Memory B cell (primary cell): ENCODE measurements around the gene CALN1.

ENCODE experiments used
- ATAC-seq: fragments of 150-1000 bp; cut with Tn5 transposase; 2 replicates; pipeline ENCODE4 v1.10.0; 2021; ENCODE audit warnings: low read depth, mild to moderate bottlenecking, moderate library complexity
- DNase-seq, 2 donors: peaks; one replicate each; pipeline ENCODE4 v3.0.0; 2022; ENCODE audit warnings: low spot score in 2 of 2
- H3K27ac Mint-ChIP-seq: one replicate; pipeline ENCODE4 v1.8.0; 2022; ENCODE audit warnings: mild to moderate bottlenecking, moderate library complexity, mixed read lengths
- H3K27me3 Mint-ChIP-seq: one replicate; pipeline ENCODE4 v1.8.0; 2022; ENCODE audit warnings: mixed read lengths
- H3K36me3 Mint-ChIP-seq: one replicate; pipeline ENCODE4 v1.8.0; 2022; ENCODE audit warnings: mild to moderate bottlenecking, mixed read lengths
- H3K4me1 Mint-ChIP-seq: one replicate; pipeline ENCODE4 v1.8.0; 2022; ENCODE audit warnings: mixed read lengths
- H3K4me3 Mint-ChIP-seq: one replicate; pipeline ENCODE4 v1.8.0; 2022; ENCODE audit warnings: mild to moderate bottlenecking, moderate library complexity, mixed read lengths
- H3K9me3 Mint-ChIP-seq: one replicate; pipeline ENCODE4 v1.8.0; 2022; ENCODE audit warnings: mixed read lengths

CALN1 gene

DNA sequence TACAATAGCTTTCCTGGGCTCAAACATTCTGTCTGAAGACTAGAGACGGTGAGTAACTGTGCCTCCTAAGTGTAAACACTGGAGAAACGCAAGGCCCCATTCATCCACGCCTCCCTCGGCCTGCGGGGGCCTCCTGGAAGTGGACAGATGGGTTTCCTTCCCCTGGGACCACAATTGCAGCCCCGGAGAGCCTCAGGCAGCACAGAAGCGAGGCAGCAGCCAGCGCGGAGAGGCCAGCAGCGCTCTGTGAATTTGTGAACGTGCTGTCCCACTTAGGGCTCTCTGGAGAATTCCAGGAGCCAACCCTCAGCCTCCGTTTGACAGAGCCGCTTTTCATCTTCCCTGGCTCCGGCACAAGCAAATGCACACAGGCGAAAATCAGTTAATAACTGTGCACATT is 23.2 kb upstream of the CALN1 start:
- H3K27me3 Mint-ChIP-seq: no peaks in the 10 kb centered on the region
- peaks cover 3% of the 10 kb centered on the region for H3K9me3 Mint-ChIP-seq
- no peak overlapping the region for H3K4me3 Mint-ChIP-seq
- ATAC-seq: no peak
- no peaks in the 10 kb centered on the region for H3K4me1 Mint-ChIP-seq
- no peaks in the 10 kb centered on the region for H3K36me3 Mint-ChIP-seq
- DNase-seq: no peak
- H3K27ac Mint-ChIP-seq: no peak overlapping the region

DNA sequence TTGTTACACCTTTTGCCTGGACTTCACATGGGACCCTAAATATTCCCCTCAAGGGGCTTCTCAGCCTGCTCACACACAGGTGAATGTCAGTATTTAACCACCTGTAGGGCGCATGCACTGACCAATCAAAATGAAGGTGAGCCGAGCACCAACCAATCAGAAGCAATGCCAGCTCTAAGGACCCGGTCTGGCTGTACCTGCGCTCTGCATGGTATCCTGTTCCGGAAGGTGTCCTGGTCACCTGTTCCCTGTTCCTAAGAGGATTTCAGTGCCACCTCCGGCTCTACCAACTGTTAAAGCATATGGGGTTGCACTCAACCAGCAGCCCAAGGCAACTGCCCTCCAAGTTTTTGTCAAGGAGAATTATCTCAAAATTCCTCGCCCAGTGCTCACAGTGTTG is 18.4 kb upstream of the CALN1 start:
- Mint-ChIP-seq H3K36me3 (peaks cover 2% of the 10 kb centered on the region), H3K27me3 (peaks cover 2% of the 10 kb centered on the region), H3K4me3 (no peak overlapping the region), H3K9me3 (peaks cover 1% of the 10 kb centered on the region), H3K4me1 (no peaks in the 10 kb centered on the region), H3K27ac (no peak overlapping the region)
- DNase-seq: no peak
- ATAC-seq: no peak

DNA sequence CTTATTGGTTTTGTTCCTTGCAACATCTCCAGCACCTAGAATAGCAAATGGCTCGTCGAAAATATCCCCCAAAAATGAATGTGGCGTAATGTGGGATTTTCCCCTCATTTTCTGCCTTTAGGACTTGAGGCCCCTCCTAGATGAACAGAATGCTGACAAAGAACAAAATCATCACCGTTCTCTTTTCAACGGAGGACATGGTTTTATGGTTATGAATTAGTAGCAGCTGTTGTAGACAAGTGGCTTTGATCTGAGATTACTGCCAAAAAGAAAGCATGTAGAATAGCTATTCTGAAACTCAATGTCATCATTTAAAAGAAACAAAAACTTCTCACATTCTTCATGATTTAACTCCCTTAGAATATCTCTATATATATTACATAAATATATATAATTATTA is 17.2 kb upstream of the CALN1 start:
- Mint-ChIP-seq H3K27ac (no peak overlapping the region), H3K4me3 (no peak overlapping the region), H3K9me3 (peaks cover 1% of the 10 kb centered on the region), H3K27me3 (peaks cover 2% of the 10 kb centered on the region), H3K36me3 (peaks cover 2% of the 10 kb centered on the region), H3K4me1 (no peaks in the 10 kb centered on the region)
- DNase-seq (no peak), ATAC-seq (no peak)

DNA sequence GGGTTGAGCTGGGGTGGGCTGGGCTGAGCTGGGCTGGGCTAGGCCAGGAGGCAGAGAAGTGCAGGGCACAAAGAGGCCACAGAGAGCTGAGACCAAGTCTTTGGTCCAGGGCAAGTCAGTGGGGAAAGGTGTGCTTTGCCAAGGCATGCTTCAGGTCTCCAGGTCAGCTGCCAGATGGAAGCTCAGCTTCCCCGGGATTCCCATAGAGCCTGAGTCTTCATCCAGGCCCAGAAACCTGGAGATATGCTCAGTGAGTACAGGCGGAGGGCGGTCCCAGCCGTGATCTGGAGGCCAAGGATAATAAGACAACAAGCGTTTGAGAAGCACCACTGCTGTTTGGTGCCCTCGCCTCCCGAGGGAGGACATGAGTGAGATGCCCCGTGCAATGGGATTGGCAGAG is 4.7 kb upstream of the CALN1 start:
- H3K4me3 Mint-ChIP-seq: no peak overlapping the region
- no peaks in the 10 kb centered on the region for H3K36me3 Mint-ChIP-seq
- no peak overlapping the region for H3K27ac Mint-ChIP-seq

DNA sequence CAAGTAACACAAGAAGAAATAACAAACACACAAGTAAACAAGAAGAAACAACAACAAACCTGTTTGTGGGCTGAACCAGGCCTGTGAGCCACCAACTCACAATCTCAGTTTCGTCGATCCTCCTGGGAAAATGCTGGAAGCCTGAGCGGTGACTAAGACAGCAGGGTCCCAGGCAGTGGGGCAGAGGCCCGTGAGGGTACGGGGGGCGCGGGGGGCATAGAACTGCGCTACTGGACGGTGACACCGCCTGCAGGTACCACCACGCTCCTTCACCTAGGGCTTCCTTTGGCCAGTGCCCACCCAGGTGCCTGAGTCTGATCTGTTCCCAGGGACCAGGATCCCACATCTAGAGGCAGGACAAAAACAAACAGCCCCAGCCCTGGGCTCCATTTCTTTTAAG is 3.4 kb upstream of the CALN1 start:
- Mint-ChIP-seq H3K27me3 (no peaks in the 10 kb centered on the region), H3K9me3 (no peaks in the 10 kb centered on the region), H3K4me1 (no peaks in the 10 kb centered on the region), H3K4me3 (no peak overlapping the region), H3K36me3 (no peaks in the 10 kb centered on the region), H3K27ac (no peak overlapping the region)
- no peak for ATAC-seq
- no peak for DNase-seq

More for the DNA sequence above, 4.7 kb upstream of the CALN1 start:
- no peaks in the 10 kb centered on the region for H3K27me3 Mint-ChIP-seq
- ATAC-seq: no peak
- DNase-seq: no peak
- H3K9me3 Mint-ChIP-seq: peaks cover 1% of the 10 kb centered on the region
- H3K4me1 Mint-ChIP-seq: no peaks in the 10 kb centered on the region

DNA sequence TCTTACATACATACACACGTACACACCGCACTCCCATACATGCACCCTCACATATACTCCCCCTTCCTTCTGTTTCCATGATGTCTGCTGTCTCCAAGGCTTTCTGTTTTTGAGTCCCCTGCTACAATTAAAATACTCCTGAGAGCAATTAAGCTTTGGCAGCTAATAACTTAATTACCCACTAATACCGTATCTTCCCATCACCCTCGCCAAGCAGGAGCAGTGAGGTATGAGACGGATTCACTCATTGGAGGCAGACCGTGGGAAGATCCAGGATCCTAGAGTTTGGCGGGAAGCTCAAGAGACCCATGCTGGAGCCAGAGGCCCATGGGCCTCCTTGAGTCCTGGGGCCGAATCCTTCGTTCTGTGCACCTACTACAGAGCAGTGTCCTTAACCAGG is 1.7 kb upstream of the CALN1 start:
- Mint-ChIP-seq H3K4me3 (no peak overlapping the region), H3K4me1 (no peaks in the 10 kb centered on the region), H3K36me3 (no peaks in the 10 kb centered on the region), H3K27ac (no peak overlapping the region), H3K27me3 (no peaks in the 10 kb centered on the region), H3K9me3 (no peaks in the 10 kb centered on the region)
- no peak for DNase-seq
- no peak for ATAC-seq

DNA sequence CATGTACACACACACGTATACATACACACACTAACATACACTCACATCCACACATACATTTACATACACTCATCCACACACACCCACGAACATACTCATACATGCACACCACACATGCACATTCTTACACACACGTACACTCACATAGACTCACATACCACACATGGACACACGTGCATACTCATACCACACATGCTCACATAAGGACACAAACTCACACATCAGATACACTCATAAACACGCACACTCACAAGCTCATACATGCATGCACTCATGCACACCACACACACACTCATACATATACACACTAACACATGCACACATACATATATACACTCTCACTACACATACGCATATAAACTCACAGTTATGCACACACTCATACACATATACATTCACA is 1.2 kb upstream of the CALN1 start:
- Mint-ChIP-seq H3K27me3 (no peaks in the 10 kb centered on the region), H3K27ac (no peak overlapping the region), H3K9me3 (no peaks in the 10 kb centered on the region), H3K36me3 (no peaks in the 10 kb centered on the region), H3K4me3 (no peak overlapping the region), H3K4me1 (no peaks in the 10 kb centered on the region)
- DNase-seq: no peak
- no peak for ATAC-seq

GRCh38 chr7:72411419-72411818 is 719 bp downstream of the CALN1 start:
- Mint-ChIP-seq H3K27me3 (no peaks in the 10 kb centered on the region), H3K36me3 (no peaks in the 10 kb centered on the region), H3K27ac (no peak overlapping the region), H3K9me3 (no peaks in the 10 kb centered on the region), H3K4me1 (no peaks in the 10 kb centered on the region), H3K4me3 (no peak overlapping the region)
- ATAC-seq (no peak), DNase-seq (no peak)

GRCh38 chr7:72409638-72410015 is 2.5 kb downstream of the CALN1 start:
- ATAC-seq: no peak
- H3K4me3 Mint-ChIP-seq: no peak overlapping the region

GRCh38 chr7:72408966-72409637 is 3.0 kb downstream of the CALN1 start:
- no peak overlapping the region for H3K27ac Mint-ChIP-seq
- no peaks in the 10 kb centered on the region for H3K36me3 Mint-ChIP-seq
- DNase-seq: no peak
- no peaks in the 10 kb centered on the region for H3K27me3 Mint-ChIP-seq
- no peak overlapping the region for H3K4me3 Mint-ChIP-seq
- H3K4me1 Mint-ChIP-seq: no peaks in the 10 kb centered on the region
- no peak for ATAC-seq
- no peaks in the 10 kb centered on the region for H3K9me3 Mint-ChIP-seq

More at GRCh38 chr7:72409638-72410015, 2.5 kb downstream of the CALN1 start:
- Mint-ChIP-seq H3K9me3 (no peaks in the 10 kb centered on the region), H3K27me3 (no peaks in the 10 kb centered on the region), H3K4me1 (no peaks in the 10 kb centered on the region), H3K27ac (no peak overlapping the region), H3K36me3 (no peaks in the 10 kb centered on the region)
- no peak for DNase-seq

DNA sequence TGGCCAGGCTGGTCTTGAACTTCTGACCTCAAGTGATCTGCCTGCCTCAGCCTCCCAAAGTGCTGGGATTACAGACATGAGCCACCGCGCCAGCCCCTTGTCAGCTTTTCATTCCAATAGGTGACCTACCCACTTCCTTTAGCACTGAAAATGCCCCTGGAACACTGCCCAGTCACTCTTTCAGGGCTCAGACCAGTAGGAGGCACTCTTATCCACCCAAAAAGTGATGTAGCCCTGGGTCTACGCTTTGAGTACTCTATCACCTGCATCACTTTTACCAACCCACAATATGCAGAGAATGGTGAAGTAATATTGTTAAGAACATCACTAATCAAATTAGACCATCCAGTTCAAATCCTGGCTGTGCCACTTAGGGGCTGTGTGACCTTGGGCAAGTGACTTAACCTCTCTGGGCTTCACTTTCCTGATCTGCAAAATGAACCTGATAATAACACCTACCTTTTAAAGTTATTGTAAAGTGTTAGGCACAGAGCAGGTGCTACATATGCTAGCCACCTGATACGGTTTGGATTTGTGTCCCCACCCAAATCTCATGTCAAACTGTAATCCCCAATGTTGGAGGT is 5.2 kb downstream of the CALN1 start:
- H3K9me3 Mint-ChIP-seq: peaks cover 4% of the 10 kb centered on the region
- peaks cover 5% of the 10 kb centered on the region for H3K27me3 Mint-ChIP-seq
- H3K4me1 Mint-ChIP-seq: no peaks in the 10 kb centered on the region
- no peak overlapping the region for H3K27ac Mint-ChIP-seq
- H3K4me3 Mint-ChIP-seq: no peak overlapping the region
- no peak for DNase-seq
- H3K36me3 Mint-ChIP-seq: no peaks in the 10 kb centered on the region
- no peak for ATAC-seq

DNA sequence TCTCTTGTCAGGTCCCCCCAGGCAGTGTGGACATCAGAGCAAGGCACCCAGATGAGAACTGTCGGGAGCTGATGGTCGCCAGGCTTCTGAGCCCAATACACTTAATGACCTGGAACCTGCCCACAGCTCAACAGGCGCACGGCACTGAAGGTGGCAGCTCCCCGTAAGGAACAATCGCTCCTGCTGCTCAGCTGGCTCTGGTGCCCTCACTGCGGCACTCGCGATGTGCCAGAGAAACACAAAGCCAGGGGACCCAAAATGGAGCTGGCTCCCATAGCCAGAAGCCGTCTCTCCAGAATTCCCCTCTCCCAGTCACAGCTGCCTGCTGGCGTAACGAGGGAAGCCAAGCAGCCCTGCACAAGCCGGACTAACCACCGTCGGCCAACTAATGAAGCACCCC is 6.3 kb downstream of the CALN1 start:
- no peak for ATAC-seq
- H3K9me3 Mint-ChIP-seq: peaks cover 4% of the 10 kb centered on the region
- peaks cover 8% of the 10 kb centered on the region for H3K27me3 Mint-ChIP-seq
- H3K4me1 Mint-ChIP-seq: no peaks in the 10 kb centered on the region
- no peaks in the 10 kb centered on the region for H3K36me3 Mint-ChIP-seq
- H3K27ac Mint-ChIP-seq: no peak overlapping the region
- DNase-seq: no peak
- no peak overlapping the region for H3K4me3 Mint-ChIP-seq

DNA sequence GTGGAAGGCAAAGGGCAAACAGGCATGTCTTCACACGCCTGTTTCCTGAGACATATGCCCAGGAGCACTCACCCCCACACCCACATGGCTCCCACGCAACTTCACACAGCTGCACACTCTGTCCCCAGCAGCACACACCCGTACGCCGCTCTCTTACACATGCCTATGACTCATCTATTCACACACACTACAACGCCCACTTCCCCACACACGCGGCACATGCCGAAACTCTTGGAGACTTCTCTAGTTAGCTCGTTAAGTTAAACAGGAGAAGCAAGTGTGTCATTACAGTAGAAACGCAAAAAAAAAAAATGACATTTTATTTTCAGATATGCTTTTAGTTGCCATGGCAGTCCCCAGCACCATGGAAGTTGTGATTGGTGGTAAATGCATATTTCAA is 6.7 kb downstream of the CALN1 start:
- no peak overlapping the region for H3K4me3 Mint-ChIP-seq
- H3K27me3 Mint-ChIP-seq: peaks cover 8% of the 10 kb centered on the region
- H3K9me3 Mint-ChIP-seq: peaks cover 4% of the 10 kb centered on the region
- DNase-seq (no peak), ATAC-seq (no peak)
- H3K36me3 Mint-ChIP-seq: no peaks in the 10 kb centered on the region
- no peak overlapping the region for H3K27ac Mint-ChIP-seq
- no peaks in the 10 kb centered on the region for H3K4me1 Mint-ChIP-seq

DNA sequence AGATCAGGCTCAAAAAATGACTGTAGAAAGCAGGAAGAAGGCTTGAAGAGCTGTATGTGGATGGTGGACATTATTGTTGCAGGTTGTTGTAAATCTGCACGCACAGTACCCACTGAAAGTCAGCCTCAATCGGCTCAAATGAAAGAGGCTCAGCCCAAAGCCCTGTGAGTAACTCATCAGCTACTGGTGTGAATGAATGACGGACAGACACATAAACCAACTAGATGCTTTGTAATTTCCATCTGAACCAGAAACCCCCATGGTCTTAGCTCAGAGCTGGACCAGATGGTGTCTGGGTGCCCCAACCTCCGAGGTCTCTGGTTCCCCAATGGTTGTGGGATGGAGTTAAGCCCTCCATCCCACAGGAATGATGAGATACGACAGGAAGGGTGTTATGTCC is 7.4 kb downstream of the CALN1 start:
- Mint-ChIP-seq H3K27ac (no peak overlapping the region), H3K27me3 (peaks cover 8% of the 10 kb centered on the region), H3K4me1 (no peaks in the 10 kb centered on the region), H3K4me3 (no peak overlapping the region), H3K36me3 (no peaks in the 10 kb centered on the region), H3K9me3 (peaks cover 5% of the 10 kb centered on the region)
- ATAC-seq: no peak
- no peak for DNase-seq

- ATAC-seq (no peak), DNase-seq (no peak)
- H3K9me3 Mint-ChIP-seq: peaks cover 5% of the 10 kb centered on the region
- H3K36me3 Mint-ChIP-seq: no peaks in the 10 kb centered on the region
- peaks cover 8% of the 10 kb centered on the region for H3K27me3 Mint-ChIP-seq
- no peak overlapping the region for H3K27ac Mint-ChIP-seq
- H3K4me3 Mint-ChIP-seq: no peak overlapping the region
- H3K4me1 Mint-ChIP-seq: no peaks in the 10 kb centered on the region
Measured at GRCh38 chr7:72403458-72404076, 8.6 kb downstream of the CALN1 start.
